ENCODE results near the gene CDC34.

DNA sequence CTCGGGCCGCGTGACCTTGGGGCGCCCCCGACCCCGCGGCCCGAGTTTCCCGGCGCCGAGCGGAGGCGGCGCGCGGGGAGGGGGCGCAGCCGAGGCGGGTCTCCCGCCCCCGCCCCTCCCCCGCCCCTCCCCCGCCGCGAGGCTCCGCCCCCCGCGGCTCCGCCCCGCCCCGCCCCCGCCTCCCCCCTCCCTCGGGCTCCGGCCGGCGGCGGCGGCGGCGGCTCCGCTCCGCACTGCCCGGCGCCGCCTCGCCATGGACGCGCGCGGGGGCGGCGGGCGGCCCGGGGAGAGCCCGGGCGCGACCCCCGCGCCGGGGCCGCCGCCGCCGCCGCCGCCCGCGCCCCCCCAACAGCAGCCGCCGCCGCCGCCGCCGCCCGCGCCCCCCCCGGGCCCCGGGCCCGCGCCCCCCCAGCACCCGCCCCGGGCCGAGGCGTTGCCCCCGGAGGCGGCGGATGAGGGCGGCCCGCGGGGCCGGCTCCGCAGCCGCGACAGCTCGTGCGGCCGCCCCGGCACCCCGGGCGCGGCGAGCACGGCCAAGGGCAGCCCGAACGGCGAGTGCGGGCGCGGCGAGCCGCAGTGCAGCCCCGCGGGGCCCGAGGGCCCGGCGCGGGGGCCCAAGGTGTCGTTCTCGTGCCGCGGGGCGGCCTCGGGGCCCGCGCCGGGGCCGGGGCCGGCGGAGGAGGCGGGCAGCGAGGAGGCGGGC lies 58.3 kb downstream of the CDC34 start, which contains the start of gene HCN2:
- no peak for TF ChIP-seq CTCF (IDR thresholded peaks at IDR 0.05; ENCODE audit: low read depth, low read length, missing input control)
- TF ChIP-seq, protein P1, sequence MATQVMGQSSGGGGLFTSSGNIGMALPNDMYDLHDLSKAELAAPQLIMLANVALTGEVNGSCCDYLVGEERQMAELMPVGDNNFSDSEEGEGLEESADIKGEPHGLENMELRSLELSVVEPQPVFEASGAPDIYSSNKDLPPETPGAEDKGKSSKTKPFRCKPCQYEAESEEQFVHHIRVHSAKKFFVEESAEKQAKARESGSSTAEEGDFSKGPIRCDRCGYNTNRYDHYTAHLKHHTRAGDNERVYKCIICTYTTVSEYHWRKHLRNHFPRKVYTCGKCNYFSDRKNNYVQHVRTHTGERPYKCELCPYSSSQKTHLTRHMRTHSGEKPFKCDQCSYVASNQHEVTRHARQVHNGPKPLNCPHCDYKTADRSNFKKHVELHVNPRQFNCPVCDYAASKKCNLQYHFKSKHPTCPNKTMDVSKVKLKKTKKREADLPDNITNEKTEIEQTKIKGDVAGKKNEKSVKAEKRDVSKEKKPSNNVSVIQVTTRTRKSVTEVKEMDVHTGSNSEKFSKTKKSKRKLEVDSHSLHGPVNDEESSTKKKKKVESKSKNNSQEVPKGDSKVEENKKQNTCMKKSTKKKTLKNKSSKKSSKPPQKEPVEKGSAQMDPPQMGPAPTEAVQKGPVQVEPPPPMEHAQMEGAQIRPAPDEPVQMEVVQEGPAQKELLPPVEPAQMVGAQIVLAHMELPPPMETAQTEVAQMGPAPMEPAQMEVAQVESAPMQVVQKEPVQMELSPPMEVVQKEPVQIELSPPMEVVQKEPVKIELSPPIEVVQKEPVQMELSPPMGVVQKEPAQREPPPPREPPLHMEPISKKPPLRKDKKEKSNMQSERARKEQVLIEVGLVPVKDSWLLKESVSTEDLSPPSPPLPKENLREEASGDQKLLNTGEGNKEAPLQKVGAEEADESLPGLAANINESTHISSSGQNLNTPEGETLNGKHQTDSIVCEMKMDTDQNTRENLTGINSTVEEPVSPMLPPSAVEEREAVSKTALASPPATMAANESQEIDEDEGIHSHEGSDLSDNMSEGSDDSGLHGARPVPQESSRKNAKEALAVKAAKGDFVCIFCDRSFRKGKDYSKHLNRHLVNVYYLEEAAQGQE (IDR thresholded peaks at IDR 0.05) = no peak
- no peak for TF ChIP-seq FOXA2 (IDR thresholded peaks at IDR 0.05)
- TF ChIP-seq TAF1 (conservative IDR thresholded peaks at IDR 0.05) = no peak
- TF ChIP-seq, protein P2, sequence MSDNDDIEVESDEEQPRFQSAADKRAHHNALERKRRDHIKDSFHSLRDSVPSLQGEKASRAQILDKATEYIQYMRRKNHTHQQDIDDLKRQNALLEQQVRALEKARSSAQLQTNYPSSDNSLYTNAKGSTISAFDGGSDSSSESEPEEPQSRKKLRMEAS (IDR thresholded peaks at IDR 0.05) = no peak
- TF ChIP-seq SP1 (IDR thresholded peaks at IDR 0.05) = no peak
- no peak for TF ChIP-seq FOXA1 (IDR thresholded peaks at IDR 0.05)
- TF ChIP-seq HNF4A (conservative IDR thresholded peaks at IDR 0.05) = no peak

Data from liver (tissue), 3 donors.